Ovary (tissue), 9 donors: ENCODE results near the gene NKD2. TPM values are rescaled to one million over a fixed set of nuclear protein-coding genes. Genes with fewer than 3 reads are reported as not detected.
A peak's percentile ranks its signal among the peaks of the same experiment; 100 is the strongest.

Experiments used
- DNase-seq, 5 donors: peaks; one replicate each; pipeline ENCODE4 v3.0.0-alpha.2; 2019 to 2020
- H3K27ac ChIP-seq, 2 donors: fragments of 200-600 bp; one replicate each; pipeline versions ENCODE4 v1.5.1 to v1.8.0; 2019 to 2022
- H3K27me3 ChIP-seq: fragments of 200-600 bp; one replicate; pipeline ENCODE4 v1.8.0; 2022
- H3K36me3 ChIP-seq: fragments of 200-600 bp; sonication (generic); one replicate; pipeline ENCODE4 v1.5.1; 2019
- H3K4me1 ChIP-seq: one replicate; pipeline ENCODE4 v1.8.1; 2013; ENCODE audit warnings: mild to moderate bottlenecking, moderate library complexity; ENCODE audit not compliant: insufficient read depth
- H3K4me3 ChIP-seq: fragments of 200-600 bp; sonication (generic); one replicate; pipeline ENCODE4 v1.5.1; 2017
- H3K9me3 ChIP-seq, 2 donors: fragments of 200-600 bp in 1 of 2; sonication (generic) in 1 of 2; one replicate each; pipeline versions ENCODE4 v1.5.1 to v1.8.1; 2013 to 2019; ENCODE audit warnings: mild to moderate bottlenecking in 1 of 2, moderate library complexity in 1 of 2
- EP300 ChIP-seq: sonication (generic); formaldehyde crosslinking; IDR thresholded peaks from one replicate; pipeline ENCODE4 v1.6.1; 2017; ENCODE audit warnings: antibody characterized with exemption
- POLR2A ChIP-seq: fragments of 450-650 bp; IDR thresholded peaks from one replicate; pipeline ENCODE4 v1.6.1; 2017; ENCODE audit warnings: antibody characterized with exemption, mild to moderate bottlenecking, moderate library complexity
- WGBS, 3 donors: extraction: QIAGEN DNeasy Blood & Tissue Kit in 1 of 3; methylation state at CpG; one replicate each; pipeline versions ENCODE4 v1.1.5 to v1.1.7; 2013 to 2017; 5-methylcytosine and 5-hydroxymethylcytosine counted together
- intact Hi-C, 4 donors: fragments of 100-400 bp; cut with DNase I; formaldehyde crosslinking; loops; one replicate each; pipeline versions ENCODE4 v1.11.0 to v1.15.1; 2022 to 2023
- polyA plus RNA-seq, 2 donors: library from polyadenylated mRNA; stranded (reverse); fragments of 200-250 nt in 1 of 2; fragments of 350-450 nt in 1 of 2; fragmentation: Illumina TruSeq in 1 of 2; extraction: RNeasy Lipid Tissue Mini Kit (QIAGEN cat#74804) in 1 of 2; gene quantifications; one replicate each; pipeline ENCODE4 v1.2.3, GENCODE V29; 2013 to 2014
- total RNA-seq, 7 donors: library from RNA; depleted of rRNA in 2 of 7; stranded (reverse); fragments of >200 nt in 2 of 7; fragmentation: NEBNext Ultra II Directional in 3 of 7; extraction: Animal tissue kit (Norgen Biotek cat#: 25700) in 3 of 7; gene quantifications; one replicate each; pipeline versions ENCODE4 v1.1.0 to v1.2.4, GENCODE V29; 2016 to 2023
- TF ChIP-seq, protein P1 (sequence below), 3 donors: fragments of 450-650 bp in 2 of 3; fragments of 200-600 bp in 1 of 3; IDR thresholded peaks; one replicate each; pipeline versions ENCODE4 v1.5.1 to v1.8.0; 2016 to 2022; ENCODE audit warnings: antibody characterized with exemption in 3 of 3, mild to moderate bottlenecking in 1 of 3
- donor health status: DM: no; HTN: no; CAD: no; lungs with moderate emphysema.
- donor health status: DM: no; HTN: no; CAD: no.
- donor health status: Bipolar disorder and iron deficiency.
- donor health status: DM: yes; HTN: yes; CAD: no.
- donor health status: DM: no; HTN: no; CAD: no.
- donor health status: DM: yes; HTN: yes; CAD: no.

NKD2 gene
- total and polyA plus RNA-seq, 9 donors, result 0.33 to 17.2 (median 1.4) TPM; not detected in 1

DNA sequence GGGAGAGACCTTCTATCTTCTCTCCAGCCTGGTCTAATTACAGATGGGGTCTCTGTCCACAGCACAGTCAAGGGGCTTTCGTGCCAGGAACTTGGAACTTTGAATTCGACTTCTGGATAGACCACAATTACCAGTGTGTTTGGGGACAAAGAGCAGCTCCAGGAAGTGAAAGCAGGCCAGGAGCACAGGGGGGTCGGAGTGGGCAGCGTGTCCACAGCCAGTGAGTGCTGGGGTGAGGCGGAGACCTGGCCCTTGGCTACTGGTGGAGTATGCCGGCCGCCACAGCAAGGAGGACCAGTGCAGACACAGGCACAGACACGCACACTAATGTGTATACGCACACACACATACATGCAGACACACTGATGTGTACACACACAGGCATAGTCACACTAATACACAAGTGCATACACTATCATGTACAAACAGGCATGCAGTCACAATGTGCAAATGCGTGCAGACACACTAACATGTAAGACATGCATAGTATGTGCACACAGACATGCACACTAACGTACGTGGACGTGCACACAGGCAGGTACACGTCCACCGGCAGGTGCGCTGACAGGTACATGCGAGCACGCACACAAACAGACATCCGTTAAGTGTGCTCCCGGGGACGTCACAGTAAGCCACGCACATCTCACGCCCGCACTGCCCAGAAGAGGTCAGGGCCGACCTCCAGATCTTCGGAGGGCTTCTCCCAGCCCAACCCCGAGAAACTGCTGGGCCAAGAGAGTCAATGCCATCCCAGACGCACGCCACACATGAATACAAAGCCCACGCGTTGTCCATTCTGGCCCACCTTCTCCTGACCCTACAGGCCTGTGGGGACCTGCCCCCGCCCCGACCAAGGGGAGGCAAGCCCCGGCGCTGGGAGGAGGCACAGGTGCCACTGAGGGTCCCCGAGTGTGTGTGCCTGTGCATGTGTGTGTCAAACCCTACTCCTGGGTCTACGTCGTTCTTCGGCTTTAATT lies 46.5 kb downstream of the NKD2 start:
- peak in 1 of 5 donors; percentile 17 for DNase-seq
- Histone ChIP-seq H3K27me3 (no peaks in the 10 kb centered on the region), H3K36me3 (no peaks in the 10 kb centered on the region), H3K27ac (no peak overlapping the region), H3K4me3 (no peak overlapping the region), H3K9me3 (no peaks in the 10 kb centered on the region), H3K4me1 (no peaks in the 10 kb centered on the region)
- WGBS, 3 donors, result 86 to 90% (median 87%) methylated on average over 39 of the region's 39 CpGs
- TF ChIP-seq EP300 (no peak), POLR2A (no peak)
- TF ChIP-seq, protein P1, sequence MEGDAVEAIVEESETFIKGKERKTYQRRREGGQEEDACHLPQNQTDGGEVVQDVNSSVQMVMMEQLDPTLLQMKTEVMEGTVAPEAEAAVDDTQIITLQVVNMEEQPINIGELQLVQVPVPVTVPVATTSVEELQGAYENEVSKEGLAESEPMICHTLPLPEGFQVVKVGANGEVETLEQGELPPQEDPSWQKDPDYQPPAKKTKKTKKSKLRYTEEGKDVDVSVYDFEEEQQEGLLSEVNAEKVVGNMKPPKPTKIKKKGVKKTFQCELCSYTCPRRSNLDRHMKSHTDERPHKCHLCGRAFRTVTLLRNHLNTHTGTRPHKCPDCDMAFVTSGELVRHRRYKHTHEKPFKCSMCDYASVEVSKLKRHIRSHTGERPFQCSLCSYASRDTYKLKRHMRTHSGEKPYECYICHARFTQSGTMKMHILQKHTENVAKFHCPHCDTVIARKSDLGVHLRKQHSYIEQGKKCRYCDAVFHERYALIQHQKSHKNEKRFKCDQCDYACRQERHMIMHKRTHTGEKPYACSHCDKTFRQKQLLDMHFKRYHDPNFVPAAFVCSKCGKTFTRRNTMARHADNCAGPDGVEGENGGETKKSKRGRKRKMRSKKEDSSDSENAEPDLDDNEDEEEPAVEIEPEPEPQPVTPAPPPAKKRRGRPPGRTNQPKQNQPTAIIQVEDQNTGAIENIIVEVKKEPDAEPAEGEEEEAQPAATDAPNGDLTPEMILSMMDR (IDR thresholded peaks at IDR 0.05), result no peak
- intact Hi-C loops, result no loop called here

DNA sequence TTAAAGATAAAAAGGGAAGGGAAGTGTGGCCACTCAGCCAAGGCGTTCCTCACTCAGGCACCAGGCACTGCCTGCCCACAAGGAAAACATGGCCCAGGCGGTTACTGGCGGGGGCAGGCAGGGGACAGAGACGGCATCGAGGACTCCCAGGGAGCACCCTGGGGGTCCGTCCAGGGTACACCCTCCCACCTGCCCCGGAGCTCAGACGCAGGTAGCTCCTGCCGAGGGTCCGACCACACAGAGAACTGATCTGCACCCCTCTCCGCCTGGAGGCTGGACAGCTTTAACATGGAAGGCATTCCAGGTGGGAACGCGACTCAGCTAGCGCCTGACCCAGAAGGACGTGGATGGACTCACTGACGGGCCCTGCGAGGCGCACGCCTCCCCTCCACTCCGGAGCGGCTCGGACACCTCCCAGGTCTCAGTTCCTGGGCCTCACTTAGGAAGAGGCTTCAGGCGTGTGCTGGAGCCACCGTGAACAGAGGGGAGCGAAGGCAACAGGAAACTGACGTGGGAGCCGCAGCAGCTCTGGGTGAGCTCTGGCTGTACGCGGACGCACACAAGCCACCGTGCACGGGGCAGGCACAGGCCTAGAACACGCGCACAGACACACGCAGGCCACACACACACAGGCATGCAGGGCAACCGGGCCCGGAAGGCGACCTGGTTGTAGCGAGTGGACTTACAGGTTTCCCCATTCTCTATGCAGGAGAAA lies 47.5 kb downstream of the NKD2 start:
- TF ChIP-seq, protein P1 (IDR thresholded peaks at IDR 0.05), result no peak
- TF ChIP-seq POLR2A (no peak), EP300 (no peak)
- 88 to 92% (median 89%) methylated on average over 39 of the region's 39 CpGs for WGBS, 3 donors
- intact Hi-C loops, result no loop called here

DNA sequence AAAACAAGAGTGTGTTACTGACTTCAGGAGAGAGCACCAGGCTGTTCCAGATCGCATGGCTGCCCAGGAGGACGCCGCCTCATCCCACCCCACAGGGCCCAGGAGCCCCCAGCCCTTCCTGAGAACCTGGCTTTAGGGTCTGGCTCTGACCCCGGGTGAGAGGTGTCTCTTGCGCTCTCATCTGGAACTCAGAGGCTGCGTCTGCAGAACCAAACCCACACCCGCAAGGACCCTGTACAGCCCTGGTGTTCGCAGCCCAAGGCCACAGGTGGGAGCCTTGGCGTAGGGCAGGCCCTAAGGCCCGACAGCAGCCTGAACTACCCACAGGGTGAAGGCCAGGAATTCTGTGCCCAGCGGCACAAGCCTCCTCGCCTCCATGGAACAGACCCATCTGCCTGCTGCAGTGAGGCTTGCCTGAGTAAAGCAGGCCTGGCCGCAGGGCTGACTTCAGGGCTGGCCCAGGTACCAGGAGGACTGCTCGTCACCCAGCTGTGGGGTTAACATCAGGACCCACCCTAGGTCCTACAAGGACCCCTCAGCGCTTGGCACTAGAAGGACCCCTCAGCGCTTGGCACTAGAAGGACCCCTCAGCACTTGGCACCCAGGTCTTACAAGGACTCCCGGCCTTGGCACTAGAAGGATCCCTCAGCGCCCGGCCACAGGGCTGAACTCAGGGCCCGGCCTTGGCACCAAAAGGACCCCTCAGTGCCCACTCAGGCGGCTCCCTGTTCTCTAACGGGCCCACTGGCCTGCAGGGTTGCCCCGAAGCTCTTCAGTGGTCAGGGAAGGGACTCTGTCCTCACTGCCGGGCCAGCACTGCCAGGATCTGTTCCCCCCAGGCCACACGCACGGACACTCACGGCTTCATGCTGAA lies 48.2 kb downstream of the NKD2 start:
- intact Hi-C loops, result no loop called here
- Histone ChIP-seq H3K4me1 (no peaks in the 10 kb centered on the region), H3K27ac (no peak overlapping the region), H3K36me3 (no peaks in the 10 kb centered on the region), H3K9me3 (no peaks in the 10 kb centered on the region), H3K27me3 (no peaks in the 10 kb centered on the region), H3K4me3 (no peak overlapping the region)
- 89 to 95% (median 90%) methylated on average over 19 to 27 of the region's 27 CpGs for WGBS, 3 donors
- DNase-seq, result peak in 1 of 5 donors; percentile 15
- TF ChIP-seq EP300, result no peak
- no peak for TF ChIP-seq POLR2A
- TF ChIP-seq, protein P1 (IDR thresholded peaks at IDR 0.05), result no peak

More for the DNA sequence above, 47.5 kb downstream of the NKD2 start:
- H3K4me1 ChIP-seq, result no peaks in the 10 kb centered on the region
- peak in 1 of 5 donors; percentile 19 for DNase-seq
- H3K27me3 ChIP-seq, result no peaks in the 10 kb centered on the region
- H3K4me3 ChIP-seq, result no peak overlapping the region
- no peaks in the 10 kb centered on the region for H3K36me3 ChIP-seq
- H3K9me3 ChIP-seq, result no peaks in the 10 kb centered on the region
- no peak overlapping the region for H3K27ac ChIP-seq
